Measurements from ENCODE around the gene LYZL4. TPM values are rescaled to one million over a fixed set of nuclear protein-coding genes. Genes with fewer than 3 reads are reported as not detected.

LYZL4 gene
- total and polyA plus RNA-seq, 4 donors, result not detected

- Histone ChIP-seq H3K27me3 (ENCODE audit: control insufficient read depth in 4 of 4, insufficient read depth in 4 of 4, low read length in 3 of 4) (no peaks in the 10 kb centered on the region), H3K27ac (ENCODE audit: low read depth in 1 of 2, low read length in 2 of 2) (no peak overlapping the region), H3K9ac (ENCODE audit: low read depth in 1 of 2, low read length in 2 of 2) (no peak overlapping the region), H3K4me3 (ENCODE audit: low read depth in 1 of 3, low read length in 3 of 3) (no peak overlapping the region), H3K36me3 (ENCODE audit: control insufficient read depth in 4 of 4, insufficient read depth in 3 of 4, low read depth in 1 of 4, low read length in 3 of 4) (no peaks in the 10 kb centered on the region), H3K9me3 (ENCODE audit: control insufficient read depth in 4 of 4, low read length in 3 of 4) (no peaks in the 10 kb centered on the region), H3K4me1 (ENCODE audit: control insufficient read depth in 4 of 4, insufficient read depth in 4 of 4, low read length in 3 of 4) (no peaks in the 10 kb centered on the region)
- TF ChIP-seq REST (IDR thresholded peaks at IDR 0.05) (no peak), FOXA1 (IDR thresholded peaks at IDR 0.05) (no peak), CTCF (IDR thresholded peaks at IDR 0.05; ENCODE audit: low read depth, low read length, missing input control) (no peak)
- DNase-seq (ENCODE audit: low spot score), result no peak
- WGBS, result 93% methylated on average over 2 of the region's 2 CpGs
Measured at GRCh38 chr3:42377681-42378080, 32.7 kb downstream of the LYZL4 start.

- Histone ChIP-seq H3K27ac (ENCODE audit: low read depth in 1 of 2, low read length in 2 of 2) (no peak overlapping the region), H3K36me3 (ENCODE audit: control insufficient read depth in 4 of 4, insufficient read depth in 3 of 4, low read depth in 1 of 4, low read length in 3 of 4) (no peaks in the 10 kb centered on the region), H3K9ac (ENCODE audit: low read depth in 1 of 2, low read length in 2 of 2) (no peak overlapping the region), H3K9me3 (ENCODE audit: control insufficient read depth in 4 of 4, low read length in 3 of 4) (no peaks in the 10 kb centered on the region), H3K4me3 (ENCODE audit: low read depth in 1 of 3, low read length in 3 of 3) (no peak overlapping the region), H3K4me1 (ENCODE audit: control insufficient read depth in 4 of 4, insufficient read depth in 4 of 4, low read length in 3 of 4) (no peaks in the 10 kb centered on the region), H3K27me3 (ENCODE audit: control insufficient read depth in 4 of 4, insufficient read depth in 4 of 4, low read length in 3 of 4) (no peaks in the 10 kb centered on the region)
- no peak for TF ChIP-seq RXRA (IDR thresholded peaks at IDR 0.05)
- 79% methylated on average over 4 of the region's 4 CpGs for WGBS
- DNase-seq (ENCODE audit: low spot score), result no peak
Measured at GRCh38 chr3:42376344-42376798, 34.0 kb downstream of the LYZL4 start.

- H3K4me1 ChIP-seq (ENCODE audit: control insufficient read depth in 4 of 4, insufficient read depth in 4 of 4, low read length in 3 of 4), result no peaks in the 10 kb centered on the region
- no peak overlapping the region for H3K4me3 ChIP-seq (ENCODE audit: low read depth in 1 of 3, low read length in 3 of 3)
- H3K9ac ChIP-seq (ENCODE audit: low read depth in 1 of 2, low read length in 2 of 2), result no peak overlapping the region
- 62% methylated on average over 6 of the region's 6 CpGs for WGBS
- TF ChIP-seq TAF1 (conservative IDR thresholded peaks at IDR 0.05) (no peak), MAX (IDR thresholded peaks at IDR 0.05) (no peak), ATF3 (IDR thresholded peaks at IDR 0.05) (no peak), NR2F2 (IDR thresholded peaks at IDR 0.05) (no peak), REST (IDR thresholded peaks at IDR 0.05) (no peak), SP1 (IDR thresholded peaks at IDR 0.05) (no peak), EGR1 (IDR thresholded peaks at IDR 0.05; ENCODE audit: low read depth in 2 of 2) (no peak), HNF4A (conservative IDR thresholded peaks at IDR 0.05) (no peak), GABPA (IDR thresholded peaks at IDR 0.05 in 1 of 2, conservative IDR thresholded peaks at IDR 0.05 in 1 of 2) (no peak), RAD21 (IDR thresholded peaks at IDR 0.05) (no peak), FOXA1 (IDR thresholded peaks at IDR 0.05) (no peak)
- no peak overlapping the region for H3K27ac ChIP-seq (ENCODE audit: low read depth in 1 of 2, low read length in 2 of 2)
- H3K9me3 ChIP-seq (ENCODE audit: control insufficient read depth in 4 of 4, low read length in 3 of 4), result no peaks in the 10 kb centered on the region
- DNase-seq (ENCODE audit: low spot score), result no peak
- no peaks in the 10 kb centered on the region for H3K27me3 ChIP-seq (ENCODE audit: control insufficient read depth in 4 of 4, insufficient read depth in 4 of 4, low read length in 3 of 4)
- H3K36me3 ChIP-seq (ENCODE audit: control insufficient read depth in 4 of 4, insufficient read depth in 3 of 4, low read depth in 1 of 4, low read length in 3 of 4), result no peaks in the 10 kb centered on the region
Measured at GRCh38 chr3:42375121-42375800, 35.1 kb downstream of the LYZL4 start.

Measured in liver (tissue), 9 donors.